HEK293 (cell line): ENCODE results near the gene GSG1L2.

Source experiments
- CTCF ChIA-PET: fragments of 350-600 bp; formaldehyde crosslinking; extraction: SDS; loops from one replicate; lab custom pipeline; 2021; ENCODE audit warnings: antibody characterized with exemption; lab: Yijun Ruan, JAX
- POLR2A ChIA-PET: fragments of 300-600 bp; formaldehyde crosslinking; extraction: SDS; loops from one replicate; lab custom pipeline; 2020; ENCODE audit warnings: antibody characterized with exemption, inconsistent platforms; lab: Yijun Ruan, JAX
- H3K27ac ChIP-seq: fragments of 200-500 bp; sonication (Bioruptor generic); 2 replicates; pipeline ENCODE4 v1.5.1; 2014; ENCODE audit warnings: low read depth, low read length, control low read depth, inconsistent platforms; ENCODE audit errors: extremely low read depth
- H3K36me3 ChIP-seq, 2 experiments: fragments of 200-500 bp in 1 of 2; sonication (Bioruptor generic) in 1 of 2; 1 replicate in 1 of 2; 2 replicates in 1 of 2; pipeline ENCODE4 v1.5.1; 2014 to 2017; ENCODE audit warnings: inconsistent platforms in 2 of 2, low read length in 2 of 2; ENCODE audit not compliant: control insufficient read depth in 2 of 2, insufficient read depth in 1 of 2
- H3K4me1 ChIP-seq: fragments of 200-500 bp; sonication (Bioruptor generic); 2 replicates; pipeline ENCODE4 v1.5.1; 2014; ENCODE audit warnings: mild to moderate bottlenecking, low read length, inconsistent platforms; ENCODE audit not compliant: control insufficient read depth, insufficient read depth
- H3K4me3 ChIP-seq: 2 replicates; pipeline ENCODE4 v1.5.1; 2011; ENCODE audit warnings: low read depth, mild to moderate bottlenecking, control low read depth, low read length, moderate library complexity
- H3K9me3 ChIP-seq: fragments of 200-500 bp; sonication (Bioruptor generic); 2 replicates; pipeline ENCODE4 v1.5.1; 2014; ENCODE audit warnings: low read depth, low read length, inconsistent platforms; ENCODE audit not compliant: control insufficient read depth, insufficient read depth
- IKZF3 ChIP-seq: fragments of 450-650 bp; IDR thresholded peaks from 2 replicates; pipeline ENCODE4 v1.5.0; 2018; ENCODE audit warnings: missing biosample characterization, mild to moderate bottlenecking, missing genetic modification characterization, moderate library complexity
- KLF16 ChIP-seq: fragments of 450-650 bp; formaldehyde crosslinking; IDR thresholded peaks from 2 replicates; pipeline ENCODE4 v1.5.1; 2017; ENCODE audit warnings: missing biosample characterization, missing genetic modification characterization
- KLF8 ChIP-seq: fragments of 450-650 bp; formaldehyde crosslinking; IDR thresholded peaks from 2 replicates; pipeline ENCODE4 v1.5.1; 2016; ENCODE audit warnings: missing biosample characterization, missing genetic modification characterization
- MZF1 ChIP-seq: fragments of 450-650 bp; formaldehyde crosslinking; IDR thresholded peaks from 2 replicates; pipeline ENCODE4 v1.5.1; 2017; ENCODE audit warnings: missing biosample characterization, missing genetic modification characterization, borderline replicate concordance
- SALL2 ChIP-seq: fragments of 450-650 bp; formaldehyde crosslinking; IDR thresholded peaks from 2 replicates; pipeline ENCODE4 v1.5.0; 2017; ENCODE audit warnings: missing biosample characterization, mild to moderate bottlenecking, missing genetic modification characterization, borderline replicate concordance
- SP7 ChIP-seq: fragments of 450-650 bp; formaldehyde crosslinking; IDR thresholded peaks from 2 replicates; pipeline ENCODE4 v1.5.1; 2016; ENCODE audit warnings: missing biosample characterization, missing genetic modification characterization
- ZBTB1 ChIP-seq: fragments of 450-650 bp; formaldehyde crosslinking; IDR thresholded peaks from 2 replicates; pipeline ENCODE4 v1.5.1; 2016; ENCODE audit warnings: missing biosample characterization, missing genetic modification characterization
- ZNF239 ChIP-seq: fragments of 450-650 bp; formaldehyde crosslinking; IDR thresholded peaks from 2 replicates; pipeline ENCODE4 v1.5.1; 2016; ENCODE audit warnings: missing biosample characterization, missing genetic modification characterization
- ZNF311 ChIP-seq: fragments of 450-650 bp; formaldehyde crosslinking; IDR thresholded peaks from 2 replicates; pipeline ENCODE4 v1.5.1; 2017; ENCODE audit warnings: missing biosample characterization, missing genetic modification characterization, borderline replicate concordance
- ZNF530 ChIP-seq: fragments of 450-650 bp; formaldehyde crosslinking; IDR thresholded peaks from 2 replicates; pipeline ENCODE4 v1.5.1; 2016; ENCODE audit warnings: low read depth, missing biosample characterization, missing genetic modification characterization
- ZNF830 ChIP-seq: fragments of 450-650 bp; IDR thresholded peaks from 2 replicates; pipeline ENCODE4 v1.5.0; 2018; ENCODE audit warnings: missing biosample characterization, missing genetic modification characterization, low read depth, mild to moderate bottlenecking, moderate library complexity
- TF ChIP-seq, protein P1 (sequence below): fragments of 450-650 bp; formaldehyde crosslinking; IDR thresholded peaks from 2 replicates; pipeline ENCODE4 v1.5.0; 2017; ENCODE audit warnings: missing biosample characterization, missing genetic modification characterization, borderline replicate concordance
- TF ChIP-seq, protein P2 (sequence below): fragments of 450-650 bp; formaldehyde crosslinking; IDR thresholded peaks from 2 replicates; pipeline ENCODE4 v1.5.1; 2016; ENCODE audit warnings: missing biosample characterization, missing genetic modification characterization
- TF ChIP-seq, protein P3 (sequence below): fragments of 450-650 bp; formaldehyde crosslinking; IDR thresholded peaks from 2 replicates; pipeline ENCODE4 v1.5.1; 2016; ENCODE audit warnings: missing biosample characterization, missing genetic modification characterization, borderline replicate concordance
- TF ChIP-seq, protein P4 (sequence below): fragments of 450-650 bp; formaldehyde crosslinking; IDR thresholded peaks from 2 replicates; pipeline ENCODE4 v1.5.1; 2016; ENCODE audit warnings: missing biosample characterization, missing genetic modification characterization
- TF ChIP-seq, protein P5 (sequence below): fragments of 450-650 bp; formaldehyde crosslinking; IDR thresholded peaks from 2 replicates; pipeline ENCODE4 v1.5.1; 2016; ENCODE audit warnings: missing biosample characterization, missing genetic modification characterization

Gene GSG1L2

DNA sequence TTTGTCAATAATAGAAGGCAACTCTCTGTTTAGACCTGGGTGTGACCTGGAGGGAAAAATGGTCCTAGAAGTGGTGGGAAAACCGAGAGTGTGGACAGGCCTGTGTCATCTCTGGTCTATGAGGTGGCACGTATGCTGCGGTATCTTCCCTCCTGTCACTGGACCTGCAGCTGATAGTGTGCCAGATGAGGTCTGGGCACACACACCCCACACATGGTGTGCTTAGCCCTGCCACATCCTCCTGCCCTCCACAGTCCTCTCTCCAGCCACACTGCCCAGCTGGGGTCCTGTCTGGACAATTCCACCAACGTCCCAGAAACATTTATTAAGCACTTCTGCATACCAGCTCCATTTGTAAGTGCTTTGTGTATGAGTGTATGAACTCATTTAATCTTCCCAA, 41.1 kb upstream of the GSG1L2 start:
- TF ChIP-seq ZNF830 (tag by site-specific recombination) (no peak), KLF16 (tag by site-specific recombination) (no peak), MZF1 (tag by site-specific recombination) (no peak), SP7 (no peak), SALL2 (tag by site-specific recombination) (no peak), ZBTB1 (tag by site-specific recombination) (no peak), KLF8 (tag by site-specific recombination) (no peak), ZNF311 (tag by site-specific recombination) (no peak), ZNF239 (tag by site-specific recombination) (no peak), ZNF530 (tag by site-specific recombination) (no peak), IKZF3 (tag by site-specific recombination) (no peak)
- TF ChIP-seq, protein P1, sequence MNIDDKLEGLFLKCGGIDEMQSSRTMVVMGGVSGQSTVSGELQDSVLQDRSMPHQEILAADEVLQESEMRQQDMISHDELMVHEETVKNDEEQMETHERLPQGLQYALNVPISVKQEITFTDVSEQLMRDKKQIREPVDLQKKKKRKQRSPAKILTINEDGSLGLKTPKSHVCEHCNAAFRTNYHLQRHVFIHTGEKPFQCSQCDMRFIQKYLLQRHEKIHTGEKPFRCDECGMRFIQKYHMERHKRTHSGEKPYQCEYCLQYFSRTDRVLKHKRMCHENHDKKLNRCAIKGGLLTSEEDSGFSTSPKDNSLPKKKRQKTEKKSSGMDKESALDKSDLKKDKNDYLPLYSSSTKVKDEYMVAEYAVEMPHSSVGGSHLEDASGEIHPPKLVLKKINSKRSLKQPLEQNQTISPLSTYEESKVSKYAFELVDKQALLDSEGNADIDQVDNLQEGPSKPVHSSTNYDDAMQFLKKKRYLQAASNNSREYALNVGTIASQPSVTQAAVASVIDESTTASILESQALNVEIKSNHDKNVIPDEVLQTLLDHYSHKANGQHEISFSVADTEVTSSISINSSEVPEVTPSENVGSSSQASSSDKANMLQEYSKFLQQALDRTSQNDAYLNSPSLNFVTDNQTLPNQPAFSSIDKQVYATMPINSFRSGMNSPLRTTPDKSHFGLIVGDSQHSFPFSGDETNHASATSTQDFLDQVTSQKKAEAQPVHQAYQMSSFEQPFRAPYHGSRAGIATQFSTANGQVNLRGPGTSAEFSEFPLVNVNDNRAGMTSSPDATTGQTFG (tag by site-specific recombination): no peak
- TF ChIP-seq, protein P2, sequence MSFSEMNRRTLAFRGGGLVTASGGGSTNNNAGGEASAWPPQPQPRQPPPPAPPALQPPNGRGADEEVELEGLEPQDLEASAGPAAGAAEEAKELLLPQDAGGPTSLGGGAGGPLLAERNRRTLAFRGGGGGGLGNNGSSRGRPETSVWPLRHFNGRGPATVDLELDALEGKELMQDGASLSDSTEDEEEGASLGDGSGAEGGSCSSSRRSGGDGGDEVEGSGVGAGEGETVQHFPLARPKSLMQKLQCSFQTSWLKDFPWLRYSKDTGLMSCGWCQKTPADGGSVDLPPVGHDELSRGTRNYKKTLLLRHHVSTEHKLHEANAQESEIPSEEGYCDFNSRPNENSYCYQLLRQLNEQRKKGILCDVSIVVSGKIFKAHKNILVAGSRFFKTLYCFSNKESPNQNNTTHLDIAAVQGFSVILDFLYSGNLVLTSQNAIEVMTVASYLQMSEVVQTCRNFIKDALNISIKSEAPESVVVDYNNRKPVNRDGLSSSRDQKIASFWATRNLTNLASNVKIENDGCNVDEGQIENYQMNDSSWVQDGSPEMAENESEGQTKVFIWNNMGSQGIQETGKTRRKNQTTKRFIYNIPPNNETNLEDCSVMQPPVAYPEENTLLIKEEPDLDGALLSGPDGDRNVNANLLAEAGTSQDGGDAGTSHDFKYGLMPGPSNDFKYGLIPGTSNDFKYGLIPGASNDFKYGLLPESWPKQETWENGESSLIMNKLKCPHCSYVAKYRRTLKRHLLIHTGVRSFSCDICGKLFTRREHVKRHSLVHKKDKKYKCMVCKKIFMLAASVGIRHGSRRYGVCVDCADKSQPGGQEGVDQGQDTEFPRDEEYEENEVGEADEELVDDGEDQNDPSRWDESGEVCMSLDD (tag by site-specific recombination): no peak
- TF ChIP-seq, protein P3, sequence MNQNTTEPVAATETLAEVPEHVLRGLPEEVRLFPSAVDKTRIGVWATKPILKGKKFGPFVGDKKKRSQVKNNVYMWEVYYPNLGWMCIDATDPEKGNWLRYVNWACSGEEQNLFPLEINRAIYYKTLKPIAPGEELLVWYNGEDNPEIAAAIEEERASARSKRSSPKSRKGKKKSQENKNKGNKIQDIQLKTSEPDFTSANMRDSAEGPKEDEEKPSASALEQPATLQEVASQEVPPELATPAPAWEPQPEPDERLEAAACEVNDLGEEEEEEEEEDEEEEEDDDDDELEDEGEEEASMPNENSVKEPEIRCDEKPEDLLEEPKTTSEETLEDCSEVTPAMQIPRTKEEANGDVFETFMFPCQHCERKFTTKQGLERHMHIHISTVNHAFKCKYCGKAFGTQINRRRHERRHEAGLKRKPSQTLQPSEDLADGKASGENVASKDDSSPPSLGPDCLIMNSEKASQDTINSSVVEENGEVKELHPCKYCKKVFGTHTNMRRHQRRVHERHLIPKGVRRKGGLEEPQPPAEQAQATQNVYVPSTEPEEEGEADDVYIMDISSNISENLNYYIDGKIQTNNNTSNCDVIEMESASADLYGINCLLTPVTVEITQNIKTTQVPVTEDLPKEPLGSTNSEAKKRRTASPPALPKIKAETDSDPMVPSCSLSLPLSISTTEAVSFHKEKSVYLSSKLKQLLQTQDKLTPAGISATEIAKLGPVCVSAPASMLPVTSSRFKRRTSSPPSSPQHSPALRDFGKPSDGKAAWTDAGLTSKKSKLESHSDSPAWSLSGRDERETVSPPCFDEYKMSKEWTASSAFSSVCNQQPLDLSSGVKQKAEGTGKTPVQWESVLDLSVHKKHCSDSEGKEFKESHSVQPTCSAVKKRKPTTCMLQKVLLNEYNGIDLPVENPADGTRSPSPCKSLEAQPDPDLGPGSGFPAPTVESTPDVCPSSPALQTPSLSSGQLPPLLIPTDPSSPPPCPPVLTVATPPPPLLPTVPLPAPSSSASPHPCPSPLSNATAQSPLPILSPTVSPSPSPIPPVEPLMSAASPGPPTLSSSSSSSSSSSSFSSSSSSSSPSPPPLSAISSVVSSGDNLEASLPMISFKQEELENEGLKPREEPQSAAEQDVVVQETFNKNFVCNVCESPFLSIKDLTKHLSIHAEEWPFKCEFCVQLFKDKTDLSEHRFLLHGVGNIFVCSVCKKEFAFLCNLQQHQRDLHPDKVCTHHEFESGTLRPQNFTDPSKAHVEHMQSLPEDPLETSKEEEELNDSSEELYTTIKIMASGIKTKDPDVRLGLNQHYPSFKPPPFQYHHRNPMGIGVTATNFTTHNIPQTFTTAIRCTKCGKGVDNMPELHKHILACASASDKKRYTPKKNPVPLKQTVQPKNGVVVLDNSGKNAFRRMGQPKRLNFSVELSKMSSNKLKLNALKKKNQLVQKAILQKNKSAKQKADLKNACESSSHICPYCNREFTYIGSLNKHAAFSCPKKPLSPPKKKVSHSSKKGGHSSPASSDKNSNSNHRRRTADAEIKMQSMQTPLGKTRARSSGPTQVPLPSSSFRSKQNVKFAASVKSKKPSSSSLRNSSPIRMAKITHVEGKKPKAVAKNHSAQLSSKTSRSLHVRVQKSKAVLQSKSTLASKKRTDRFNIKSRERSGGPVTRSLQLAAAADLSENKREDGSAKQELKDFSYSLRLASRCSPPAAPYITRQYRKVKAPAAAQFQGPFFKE (tag by site-specific recombination): no peak
- TF ChIP-seq, protein P4, sequence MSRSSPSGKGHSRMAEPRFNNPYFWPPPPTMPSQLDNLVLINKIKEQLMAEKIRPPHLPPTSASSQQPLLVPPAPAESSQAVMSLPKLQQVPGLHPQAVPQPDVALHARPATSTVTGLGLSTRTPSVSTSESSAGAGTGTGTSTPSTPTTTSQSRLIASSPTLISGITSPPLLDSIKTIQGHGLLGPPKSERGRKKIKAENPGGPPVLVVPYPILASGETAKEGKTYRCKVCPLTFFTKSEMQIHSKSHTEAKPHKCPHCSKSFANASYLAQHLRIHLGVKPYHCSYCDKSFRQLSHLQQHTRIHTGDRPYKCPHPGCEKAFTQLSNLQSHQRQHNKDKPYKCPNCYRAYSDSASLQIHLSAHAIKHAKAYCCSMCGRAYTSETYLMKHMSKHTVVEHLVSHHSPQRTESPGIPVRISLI: no peak
- TF ChIP-seq, protein P5, sequence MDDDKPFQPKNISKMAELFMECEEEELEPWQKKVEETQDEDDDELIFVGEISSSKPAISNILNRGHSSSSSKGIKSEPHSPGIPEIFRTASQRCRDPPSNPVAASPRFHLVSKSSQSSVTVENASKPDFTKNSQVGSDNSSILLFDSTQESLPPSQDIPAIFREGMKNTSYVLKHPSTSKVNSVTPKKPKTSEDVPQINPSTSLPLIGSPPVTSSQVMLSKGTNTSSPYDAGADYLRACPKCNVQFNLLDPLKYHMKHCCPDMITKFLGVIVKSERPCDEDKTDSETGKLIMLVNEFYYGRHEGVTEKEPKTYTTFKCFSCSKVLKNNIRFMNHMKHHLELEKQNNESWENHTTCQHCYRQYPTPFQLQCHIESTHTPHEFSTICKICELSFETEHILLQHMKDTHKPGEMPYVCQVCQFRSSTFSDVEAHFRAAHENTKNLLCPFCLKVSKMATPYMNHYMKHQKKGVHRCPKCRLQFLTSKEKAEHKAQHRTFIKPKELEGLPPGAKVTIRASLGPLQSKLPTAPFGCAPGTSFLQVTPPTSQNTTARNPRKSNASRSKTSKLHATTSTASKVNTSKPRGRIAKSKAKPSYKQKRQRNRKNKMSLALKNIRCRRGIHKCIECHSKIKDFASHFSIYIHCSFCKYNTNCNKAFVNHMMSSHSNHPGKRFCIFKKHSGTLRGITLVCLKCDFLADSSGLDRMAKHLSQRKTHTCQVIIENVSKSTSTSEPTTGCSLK (tag by site-specific recombination): no peak
- no peaks in the 10 kb centered on the region; the same call in 1 of the 2 replicates for H3K9me3 ChIP-seq
- ChIA-PET CTCF (interaction anchor here (0.6 to 1.4 kb wide), 3 partner anchors 12 to 64 kb away, joined by 3 to 5 read pairs (median 3); no protein-coding TSS in a partner anchor), POLR2A (no interaction called here)
- no peaks in the 10 kb centered on the region for H3K4me1 ChIP-seq
- no peaks in the 10 kb centered on the region for H3K36me3 ChIP-seq
- no peak overlapping the region for H3K27ac ChIP-seq
- no peak overlapping the region for H3K4me3 ChIP-seq
